Choroid plexus epithelial cell (primary cell): ENCODE results near the gene EFCAB8.
"Not testable (repeated sequence)": the region's sequence is repeated elsewhere in the genome, so short reads cannot be mapped to it uniquely, and the experiment has no call there.

Experiments
- DNase-seq: peaks from one replicate; pipeline ENCODE4 v3.0.0-alpha.2; 2010; ENCODE audit warnings: low read depth
- H3K4me3 ChIP-seq: 2 replicates; pipeline ENCODE4 v1.5.1; 2011; ENCODE audit warnings: low read depth, mild to moderate bottlenecking, control low read depth, low read length, moderate library complexity
- TF ChIP-seq, protein P1 (sequence below): conservative IDR thresholded peaks from 2 replicates; pipeline ENCODE4 v1.5.1; 2011; ENCODE audit warnings: low read depth, mild to moderate bottlenecking, control low read depth, inconsistent platforms, low read length, moderate library complexity

The EFCAB8 gene

DNA sequence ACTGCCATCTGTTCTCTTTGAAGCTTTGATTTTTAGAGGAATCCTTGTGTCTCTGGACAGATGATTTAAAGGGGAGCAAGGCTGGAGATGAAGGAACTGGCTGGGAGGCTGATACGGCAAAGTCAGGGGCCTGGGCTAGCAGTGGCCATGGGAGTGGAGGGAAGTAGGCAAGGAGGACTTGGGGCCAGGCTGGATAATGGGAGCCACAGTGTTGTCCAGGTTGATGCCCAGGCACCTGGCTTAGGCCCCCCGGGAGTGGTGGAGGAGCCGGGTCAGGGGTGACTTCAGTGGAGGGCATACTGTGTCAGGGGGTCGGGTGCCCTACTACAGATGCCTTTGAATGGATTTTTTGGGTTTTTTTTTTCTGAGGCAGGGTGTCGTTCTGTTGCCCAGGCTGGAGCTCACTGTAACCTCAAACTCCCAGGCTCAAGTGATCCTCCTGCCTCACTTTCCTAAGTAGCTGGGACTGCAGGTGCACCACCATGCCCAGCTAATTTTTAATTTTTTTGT lies 45.0 kb downstream of the EFCAB8 start:
- DNase-seq, result no peak
- TF ChIP-seq, protein P1, sequence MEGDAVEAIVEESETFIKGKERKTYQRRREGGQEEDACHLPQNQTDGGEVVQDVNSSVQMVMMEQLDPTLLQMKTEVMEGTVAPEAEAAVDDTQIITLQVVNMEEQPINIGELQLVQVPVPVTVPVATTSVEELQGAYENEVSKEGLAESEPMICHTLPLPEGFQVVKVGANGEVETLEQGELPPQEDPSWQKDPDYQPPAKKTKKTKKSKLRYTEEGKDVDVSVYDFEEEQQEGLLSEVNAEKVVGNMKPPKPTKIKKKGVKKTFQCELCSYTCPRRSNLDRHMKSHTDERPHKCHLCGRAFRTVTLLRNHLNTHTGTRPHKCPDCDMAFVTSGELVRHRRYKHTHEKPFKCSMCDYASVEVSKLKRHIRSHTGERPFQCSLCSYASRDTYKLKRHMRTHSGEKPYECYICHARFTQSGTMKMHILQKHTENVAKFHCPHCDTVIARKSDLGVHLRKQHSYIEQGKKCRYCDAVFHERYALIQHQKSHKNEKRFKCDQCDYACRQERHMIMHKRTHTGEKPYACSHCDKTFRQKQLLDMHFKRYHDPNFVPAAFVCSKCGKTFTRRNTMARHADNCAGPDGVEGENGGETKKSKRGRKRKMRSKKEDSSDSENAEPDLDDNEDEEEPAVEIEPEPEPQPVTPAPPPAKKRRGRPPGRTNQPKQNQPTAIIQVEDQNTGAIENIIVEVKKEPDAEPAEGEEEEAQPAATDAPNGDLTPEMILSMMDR, result no peak
- no peak overlapping the region for H3K4me3 ChIP-seq

DNA sequence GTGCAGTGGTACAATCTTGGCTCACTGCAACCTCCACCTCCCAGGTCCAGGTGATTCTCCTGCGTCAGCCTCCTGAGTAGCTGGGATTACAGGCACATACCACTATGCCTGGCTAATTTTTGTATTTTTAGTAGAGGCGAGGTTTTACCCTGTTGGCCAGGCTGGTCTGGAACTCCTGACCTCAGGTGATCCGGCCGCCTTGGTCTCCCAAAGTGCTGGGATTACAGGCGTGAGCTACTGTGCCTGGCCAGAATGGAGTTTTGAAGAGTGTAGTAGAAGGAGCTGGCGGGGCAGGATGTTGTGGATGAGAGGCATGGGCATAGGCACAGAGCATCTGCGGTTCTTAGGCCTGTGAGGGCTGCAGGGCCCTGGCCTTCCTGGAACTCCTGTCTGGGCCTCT lies 46.0 kb downstream of the EFCAB8 start:
- not testable (repeated sequence) for H3K4me3 ChIP-seq, DNase-seq

DNA sequence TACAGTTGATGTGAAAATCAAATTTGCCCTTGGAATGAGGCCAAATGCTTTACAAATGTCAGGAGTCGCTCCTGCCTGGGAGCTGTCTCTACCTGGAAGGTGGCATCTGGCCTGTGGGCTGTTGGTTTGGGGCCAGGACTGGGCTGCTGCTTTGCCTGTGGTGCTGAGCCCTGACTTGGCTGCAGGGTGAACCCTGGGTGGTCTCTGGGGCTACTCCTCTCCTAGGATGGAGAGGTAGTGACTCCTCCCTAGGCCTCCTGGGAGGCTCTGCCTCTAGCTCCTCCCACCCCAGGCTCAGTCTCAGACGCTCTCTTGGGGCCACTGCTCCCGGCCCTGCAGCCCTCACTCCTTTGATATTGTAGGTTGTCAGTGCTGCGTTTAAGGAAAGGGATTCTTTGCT lies 47.5 kb downstream of the EFCAB8 start:
- TF ChIP-seq, protein P1, result no peak
- DNase-seq, result no peak
- H3K4me3 ChIP-seq, result no peak overlapping the region

DNA sequence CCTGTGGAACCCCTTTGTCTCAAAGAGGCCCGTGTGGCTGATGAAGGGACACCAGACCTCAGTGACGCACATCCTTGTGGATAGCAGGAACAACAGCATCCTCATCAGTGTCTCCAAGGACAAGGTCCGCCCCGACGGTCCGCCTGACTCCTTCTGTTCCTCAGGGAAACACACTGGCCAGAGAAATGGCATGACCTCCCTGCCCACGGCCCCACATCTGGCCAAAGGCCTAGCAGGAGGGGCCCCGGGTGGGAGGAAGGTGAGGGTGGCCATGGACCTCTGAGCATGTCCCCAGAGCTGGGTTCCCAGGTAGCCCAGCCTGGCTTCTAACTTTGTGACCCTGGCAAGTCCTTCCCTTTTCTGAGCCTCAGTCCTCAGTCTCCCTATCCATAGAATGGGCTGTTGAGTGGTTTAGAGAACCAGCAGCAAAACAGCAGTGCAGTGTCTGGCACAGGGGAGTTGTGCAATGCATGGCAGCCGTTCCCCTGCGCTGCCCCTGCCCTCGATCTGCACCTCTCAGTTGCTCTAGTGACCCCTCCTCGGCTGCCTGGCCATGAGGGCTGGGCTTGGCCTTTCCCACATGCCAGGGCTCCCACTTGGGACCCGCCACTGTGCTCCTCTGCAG lies 48.3 kb downstream of the EFCAB8 start:
- no peak for DNase-seq
- TF ChIP-seq, protein P1, result no peak
- H3K4me3 ChIP-seq, result no peak overlapping the region

DNA sequence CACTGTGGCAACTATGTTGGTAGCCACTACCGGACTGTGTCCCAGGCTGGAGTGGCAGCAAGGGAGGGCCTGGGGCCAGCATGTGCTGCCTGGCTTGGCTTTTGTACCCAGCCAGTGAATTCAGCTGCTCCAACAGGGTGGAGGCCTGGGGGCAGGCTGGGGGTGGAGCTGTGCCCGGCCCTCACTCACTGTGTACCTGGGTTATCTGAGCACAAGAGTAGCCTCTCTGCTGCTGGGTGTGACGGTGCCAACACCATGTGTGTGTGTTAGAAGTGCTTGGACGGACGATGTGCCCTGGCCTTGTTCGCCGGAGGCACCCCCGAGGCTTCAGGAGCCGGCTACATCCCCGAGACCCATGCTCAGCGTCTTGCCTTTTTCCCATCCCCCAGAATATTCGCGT lies 49.2 kb downstream of the EFCAB8 start:
- TF ChIP-seq, protein P1, result no peak
- no peak overlapping the region for H3K4me3 ChIP-seq
- DNase-seq, result no peak

DNA sequence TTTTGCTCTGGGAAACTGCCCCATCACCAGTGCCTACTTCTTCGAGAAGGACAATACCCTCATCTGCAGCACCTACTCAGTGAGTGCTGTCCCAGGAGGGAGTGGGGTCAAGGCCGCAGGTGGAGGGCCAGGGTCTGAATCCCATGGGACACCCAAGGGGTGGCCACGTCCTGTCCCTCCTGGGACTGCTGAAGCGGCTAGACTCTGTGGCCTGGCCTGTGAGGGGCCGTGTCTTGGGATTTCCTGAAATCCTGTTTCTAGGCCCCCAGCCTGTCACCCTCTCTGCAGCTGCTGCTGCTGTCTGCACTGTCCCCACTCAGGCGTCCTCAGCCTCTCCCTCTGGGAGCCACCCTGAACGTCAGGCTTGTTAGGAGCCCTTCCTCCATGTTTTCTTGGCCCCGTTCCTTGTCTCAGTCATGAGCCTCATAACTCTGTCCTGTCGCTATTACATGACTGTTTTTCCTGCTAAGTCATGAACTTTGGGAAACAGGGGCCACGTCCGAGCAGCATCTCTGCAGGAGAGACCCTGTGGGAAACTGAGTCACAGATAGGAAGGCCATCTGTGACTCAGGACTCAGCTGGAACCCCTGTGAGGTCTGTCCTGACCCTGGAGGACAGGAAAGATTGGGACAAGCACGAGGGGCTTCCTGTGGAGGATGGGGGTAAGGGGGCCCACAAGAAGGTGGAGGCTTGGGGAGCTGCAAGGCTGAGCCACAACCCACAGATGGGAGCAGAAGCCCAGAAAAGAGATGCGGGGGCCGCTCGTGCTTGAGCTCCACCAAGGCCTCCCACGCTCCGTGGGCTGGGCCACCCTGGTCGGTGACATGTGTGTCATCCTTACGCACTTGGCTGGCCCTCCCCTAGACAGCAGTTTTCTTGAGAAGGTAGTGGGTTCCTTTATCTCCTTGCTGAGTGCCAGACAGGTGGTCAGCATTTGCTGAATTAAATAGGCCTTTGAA lies 49.9 kb downstream of the EFCAB8 start:
- no peak for DNase-seq
- TF ChIP-seq, protein P1, result no peak
- H3K4me3 ChIP-seq, result no peak overlapping the region

DNA sequence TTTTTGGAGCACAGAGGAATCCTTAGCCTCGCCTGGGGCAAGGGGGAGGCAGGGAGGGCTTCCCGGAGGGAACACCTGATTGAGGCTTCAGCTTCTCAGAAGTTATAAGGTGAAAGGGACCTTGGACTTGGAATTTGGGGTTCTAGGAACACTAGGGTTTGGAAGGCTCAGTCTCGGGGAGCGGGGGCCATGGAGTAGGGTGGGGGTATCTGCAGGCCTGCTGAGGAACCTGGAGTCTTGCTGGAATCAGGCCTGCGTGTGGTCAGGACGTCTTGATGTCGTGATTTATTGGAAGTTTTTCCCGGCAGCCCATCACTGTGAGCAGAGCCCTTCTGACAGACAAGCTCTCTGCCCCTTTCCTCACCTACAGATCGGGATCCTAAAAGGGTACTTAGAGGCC lies 50.7 kb downstream of the EFCAB8 start:
- H3K4me3 ChIP-seq, result no peak overlapping the region
- TF ChIP-seq, protein P1, result no peak
- DNase-seq, result no peak
